Stomach (tissue), 4 donors: ENCODE data around the gene FNBP1.

Experiments
- EP300 ChIP-seq: sonication (generic); formaldehyde crosslinking; IDR thresholded peaks from one replicate; pipeline ENCODE4 v1.6.1; 2017; ENCODE audit warnings: antibody characterized with exemption
- TF ChIP-seq, protein P1 (sequence below), 7 experiments: fragments of 450-650 bp in 4 of 7; fragments of 200-600 bp in 3 of 7; sonication (generic) in 3 of 7; IDR thresholded peaks; one replicate each; pipeline ENCODE4 v1.5.1; 2016 to 2019; ENCODE audit warnings: antibody characterized with exemption in 7 of 7, control low read depth in 2 of 7, mild to moderate bottlenecking in 1 of 7

DNA sequence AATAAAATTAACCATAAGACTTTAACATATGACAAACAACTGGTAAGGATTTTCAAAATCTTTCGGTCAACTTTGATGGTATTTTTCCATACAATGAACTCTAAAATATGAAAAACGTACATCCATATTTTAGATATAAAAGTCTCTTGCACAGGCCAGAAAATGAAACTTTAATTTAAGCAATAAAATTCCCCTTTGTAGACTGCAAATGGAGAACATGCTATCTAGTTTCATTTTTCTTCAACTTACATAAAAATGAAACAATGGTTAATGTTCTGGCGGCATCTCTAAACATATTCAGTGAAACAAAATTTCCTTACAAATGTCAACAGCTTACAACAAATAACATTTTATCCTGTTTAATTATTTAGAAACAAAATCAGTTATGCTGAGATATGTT lies 123.7 kb downstream of the FNBP1 start:
- no peak for TF ChIP-seq EP300
- TF ChIP-seq, protein P1, sequence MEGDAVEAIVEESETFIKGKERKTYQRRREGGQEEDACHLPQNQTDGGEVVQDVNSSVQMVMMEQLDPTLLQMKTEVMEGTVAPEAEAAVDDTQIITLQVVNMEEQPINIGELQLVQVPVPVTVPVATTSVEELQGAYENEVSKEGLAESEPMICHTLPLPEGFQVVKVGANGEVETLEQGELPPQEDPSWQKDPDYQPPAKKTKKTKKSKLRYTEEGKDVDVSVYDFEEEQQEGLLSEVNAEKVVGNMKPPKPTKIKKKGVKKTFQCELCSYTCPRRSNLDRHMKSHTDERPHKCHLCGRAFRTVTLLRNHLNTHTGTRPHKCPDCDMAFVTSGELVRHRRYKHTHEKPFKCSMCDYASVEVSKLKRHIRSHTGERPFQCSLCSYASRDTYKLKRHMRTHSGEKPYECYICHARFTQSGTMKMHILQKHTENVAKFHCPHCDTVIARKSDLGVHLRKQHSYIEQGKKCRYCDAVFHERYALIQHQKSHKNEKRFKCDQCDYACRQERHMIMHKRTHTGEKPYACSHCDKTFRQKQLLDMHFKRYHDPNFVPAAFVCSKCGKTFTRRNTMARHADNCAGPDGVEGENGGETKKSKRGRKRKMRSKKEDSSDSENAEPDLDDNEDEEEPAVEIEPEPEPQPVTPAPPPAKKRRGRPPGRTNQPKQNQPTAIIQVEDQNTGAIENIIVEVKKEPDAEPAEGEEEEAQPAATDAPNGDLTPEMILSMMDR (IDR thresholded peaks at IDR 0.05): no peak
